HG02798 (cell line): ENCODE results near the gene PRSS23.
"Not testable (repeated sequence)": the region's sequence is repeated elsewhere in the genome, so short reads cannot be mapped to it uniquely, and the experiment has no call there.

Source experiments
- ATAC-seq: cut with Tn5 transposase; IDR thresholded peaks from one replicate; pipeline ENCODE4 v1.9.1; 2021; ENCODE audit warnings: mild to moderate bottlenecking; ENCODE audit not compliant: unreplicated experiment, poor library complexity

PRSS23 gene

GRCh38 chr11:86811637-86812321 lies 11.4 kb downstream of the PRSS23 start:
- ATAC-seq: no peak

DNA sequence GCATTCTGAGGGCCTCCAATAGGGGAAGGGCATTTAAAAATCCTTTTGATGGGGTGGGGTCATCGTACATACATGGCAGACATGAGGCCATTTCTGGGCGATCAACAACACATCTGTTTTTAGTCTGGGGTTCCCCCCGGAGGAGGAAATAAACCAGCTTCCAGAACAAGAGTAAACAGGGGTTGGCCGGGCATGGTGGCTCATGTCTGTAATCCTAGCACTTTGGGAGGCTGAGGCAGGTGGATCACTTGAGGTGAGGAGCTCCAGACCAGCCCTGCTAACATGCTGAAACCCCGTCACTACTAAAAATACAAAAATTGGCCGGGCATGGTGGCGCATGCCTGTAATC lies 12.0 kb downstream of the PRSS23 start:
- ATAC-seq: no peak

- peak; percentile 74 for ATAC-seq
Measured at GRCh38 chr11:86812981-86813380, 12.6 kb downstream of the PRSS23 start.

DNA sequence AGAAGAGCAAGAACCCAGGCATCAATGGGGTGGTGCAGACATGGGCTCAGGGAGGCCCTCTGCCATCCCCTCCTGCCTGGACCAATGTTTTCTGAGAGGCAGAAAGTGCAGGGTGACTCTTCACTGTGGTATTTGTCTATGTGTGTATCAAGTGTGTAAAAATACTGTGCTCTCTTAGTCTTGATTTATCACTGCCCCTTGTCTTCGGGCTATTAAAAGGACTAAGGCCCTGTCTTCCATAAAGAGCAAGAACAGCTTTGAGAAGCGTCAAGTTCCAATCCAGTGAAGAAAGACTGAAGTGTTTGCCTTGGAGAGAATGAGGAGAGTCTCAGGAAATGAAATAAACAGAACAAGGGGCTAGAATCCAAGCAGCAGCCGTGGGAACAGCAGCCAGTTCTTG lies 14.4 kb downstream of the PRSS23 start:
- no peak for ATAC-seq

- no peak for ATAC-seq
Measured at GRCh38 chr11:86815726-86816125, 15.4 kb downstream of the PRSS23 start.

- no peak for ATAC-seq
Measured at GRCh38 chr11:86816251-86816726, 15.9 kb downstream of the PRSS23 start.

DNA sequence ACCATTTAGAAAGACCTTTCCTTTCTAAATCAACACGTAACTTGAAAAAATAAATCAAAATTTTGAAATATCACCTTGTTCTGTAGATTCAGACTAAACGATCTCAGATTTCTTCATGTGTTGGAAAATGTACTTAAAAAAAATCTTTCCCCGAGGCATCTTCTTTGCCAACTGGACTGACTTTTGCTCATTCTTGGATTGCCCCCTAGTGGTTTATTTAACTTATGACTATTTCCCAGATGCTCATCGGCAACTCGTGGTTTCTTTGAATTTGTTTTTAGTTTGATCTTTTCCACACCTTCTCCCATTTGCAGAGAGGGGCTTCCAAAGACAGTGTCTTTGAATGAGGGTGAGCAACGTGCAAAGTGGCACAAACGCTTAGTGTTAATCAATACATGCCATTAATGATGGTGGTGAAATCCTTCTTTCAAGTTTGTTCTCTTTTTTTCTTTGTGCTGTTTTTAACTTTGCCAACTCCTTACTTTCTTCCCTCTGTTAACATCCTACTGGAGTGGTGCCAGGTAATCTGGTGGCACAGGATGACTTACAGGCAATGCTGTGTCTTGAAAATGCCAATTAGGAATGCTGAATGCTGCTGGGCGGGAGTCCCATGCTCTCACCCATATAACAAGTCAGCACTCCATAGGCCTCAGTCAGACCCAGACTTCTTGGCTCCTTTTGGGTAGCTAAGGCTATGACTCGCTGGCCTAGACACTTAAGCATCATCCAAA lies 18.3 kb downstream of the PRSS23 start:
- no peak for ATAC-seq

GRCh38 chr11:86824139-86824538 lies 23.8 kb downstream of the PRSS23 start:
- not testable (repeated sequence) for ATAC-seq

DNA sequence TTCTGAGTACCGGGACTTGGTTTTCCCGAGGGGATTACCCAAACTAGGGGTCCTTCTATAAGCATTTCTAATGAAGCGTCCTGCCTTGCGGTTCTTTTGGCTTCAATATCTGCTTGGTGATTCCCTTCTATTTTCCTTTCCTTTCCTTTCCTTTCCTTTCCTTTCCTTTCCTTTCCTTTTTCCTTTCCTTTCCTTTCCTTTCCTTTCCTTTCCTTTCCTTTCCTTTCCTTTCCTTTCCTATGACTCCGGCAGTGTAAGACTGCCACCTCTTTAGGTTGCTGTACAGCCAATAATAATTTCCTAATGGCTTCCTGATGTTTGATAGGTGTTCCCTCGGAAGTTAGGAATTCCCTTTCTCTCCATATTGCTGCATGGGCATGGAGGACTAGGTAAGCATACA lies 34.0 kb downstream of the PRSS23 start:
- not testable (repeated sequence) for ATAC-seq

DNA sequence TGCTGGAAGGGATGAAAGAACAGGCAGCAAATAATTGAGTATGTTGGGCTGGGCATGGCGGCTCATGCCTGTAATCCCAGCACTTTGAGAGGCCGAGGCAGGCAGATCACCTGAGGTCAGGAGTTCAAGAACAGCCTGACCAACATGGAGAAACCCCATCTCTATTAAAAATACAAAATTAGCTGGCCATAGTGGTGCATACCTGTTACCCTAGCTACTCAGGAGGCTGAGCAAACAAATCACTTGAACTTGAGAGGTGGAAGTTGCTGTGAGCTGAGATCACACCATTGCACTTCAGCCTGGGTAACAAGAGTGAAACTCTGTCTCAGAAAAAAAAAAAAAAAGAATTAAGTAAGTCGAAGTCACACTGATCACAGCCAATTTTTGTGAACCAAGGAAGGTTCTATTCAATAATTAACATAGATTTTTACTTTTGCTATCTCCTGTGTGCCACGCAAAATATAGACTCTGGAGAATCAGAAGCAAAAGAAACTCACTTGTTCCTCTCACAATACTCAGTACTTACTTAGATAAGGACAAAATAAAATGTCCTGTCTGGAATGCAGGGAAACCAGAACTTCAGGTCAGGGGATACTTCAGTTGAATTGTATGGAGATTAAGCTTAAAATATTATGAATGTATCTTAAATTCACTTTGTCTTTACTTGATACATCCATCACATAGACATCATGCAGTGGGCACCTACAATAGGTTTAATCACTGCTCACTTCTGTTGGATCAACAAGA lies 44.6 kb downstream of the PRSS23 start:
- ATAC-seq: not testable (repeated sequence)

DNA sequence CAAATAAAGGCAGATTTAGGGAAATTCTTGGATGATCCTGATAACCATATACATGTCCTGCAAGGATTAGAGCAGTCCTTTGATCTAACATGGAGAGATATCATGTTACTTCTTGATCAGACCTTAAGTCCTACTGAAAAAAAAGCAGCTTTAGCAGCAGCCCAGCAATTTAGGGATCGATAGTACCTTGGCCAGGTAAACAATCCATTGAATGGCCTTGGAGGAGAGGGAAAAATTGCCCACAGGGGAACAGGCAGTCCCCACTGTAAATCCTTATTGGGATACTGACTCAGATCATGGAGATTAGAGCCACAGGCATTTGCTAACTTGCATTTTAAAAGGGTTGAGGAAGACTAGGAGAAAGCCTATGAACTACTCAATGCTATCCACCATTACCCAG lies 47.8 kb downstream of the PRSS23 start:
- ATAC-seq: no peak

- ATAC-seq: no peak
Measured at GRCh38 chr11:86849679-86850078, 49.3 kb downstream of the PRSS23 start.
